ENCODE measurements around the gene IQSEC2.

Gene IQSEC2

GRCh38 chrX:53285591-53285990, 4.2 kb upstream of the IQSEC2 start:
- TF ChIP-seq, protein P1, sequence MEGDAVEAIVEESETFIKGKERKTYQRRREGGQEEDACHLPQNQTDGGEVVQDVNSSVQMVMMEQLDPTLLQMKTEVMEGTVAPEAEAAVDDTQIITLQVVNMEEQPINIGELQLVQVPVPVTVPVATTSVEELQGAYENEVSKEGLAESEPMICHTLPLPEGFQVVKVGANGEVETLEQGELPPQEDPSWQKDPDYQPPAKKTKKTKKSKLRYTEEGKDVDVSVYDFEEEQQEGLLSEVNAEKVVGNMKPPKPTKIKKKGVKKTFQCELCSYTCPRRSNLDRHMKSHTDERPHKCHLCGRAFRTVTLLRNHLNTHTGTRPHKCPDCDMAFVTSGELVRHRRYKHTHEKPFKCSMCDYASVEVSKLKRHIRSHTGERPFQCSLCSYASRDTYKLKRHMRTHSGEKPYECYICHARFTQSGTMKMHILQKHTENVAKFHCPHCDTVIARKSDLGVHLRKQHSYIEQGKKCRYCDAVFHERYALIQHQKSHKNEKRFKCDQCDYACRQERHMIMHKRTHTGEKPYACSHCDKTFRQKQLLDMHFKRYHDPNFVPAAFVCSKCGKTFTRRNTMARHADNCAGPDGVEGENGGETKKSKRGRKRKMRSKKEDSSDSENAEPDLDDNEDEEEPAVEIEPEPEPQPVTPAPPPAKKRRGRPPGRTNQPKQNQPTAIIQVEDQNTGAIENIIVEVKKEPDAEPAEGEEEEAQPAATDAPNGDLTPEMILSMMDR (IDR thresholded peaks at IDR 0.05): no peak

- TF ChIP-seq, protein P1 (IDR thresholded peaks at IDR 0.05): peak; percentile 71
Observed at GRCh38 chrX:53284684-53285447, 3.5 kb upstream of the IQSEC2 start.

DNA sequence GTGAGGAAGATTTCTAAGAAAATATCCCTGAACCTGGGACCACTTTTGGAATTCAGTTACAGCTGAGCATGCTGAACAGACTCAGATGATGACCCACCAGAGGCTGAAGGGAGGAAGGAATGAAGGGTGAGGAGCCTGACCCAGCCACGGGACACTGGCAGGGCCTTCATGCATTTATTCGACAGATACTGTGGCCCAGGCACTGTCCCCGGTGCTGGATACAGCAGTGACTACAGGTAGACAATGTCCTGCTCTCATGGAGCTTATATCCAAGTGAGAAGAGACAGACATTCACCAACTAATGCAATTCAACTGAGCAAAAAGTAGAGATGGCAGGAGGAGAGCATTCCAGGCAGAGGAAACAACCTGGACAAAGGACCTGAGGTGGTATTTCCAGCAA, 2.2 kb upstream of the IQSEC2 start:
- TF ChIP-seq, protein P1 (IDR thresholded peaks at IDR 0.05): no peak

DNA sequence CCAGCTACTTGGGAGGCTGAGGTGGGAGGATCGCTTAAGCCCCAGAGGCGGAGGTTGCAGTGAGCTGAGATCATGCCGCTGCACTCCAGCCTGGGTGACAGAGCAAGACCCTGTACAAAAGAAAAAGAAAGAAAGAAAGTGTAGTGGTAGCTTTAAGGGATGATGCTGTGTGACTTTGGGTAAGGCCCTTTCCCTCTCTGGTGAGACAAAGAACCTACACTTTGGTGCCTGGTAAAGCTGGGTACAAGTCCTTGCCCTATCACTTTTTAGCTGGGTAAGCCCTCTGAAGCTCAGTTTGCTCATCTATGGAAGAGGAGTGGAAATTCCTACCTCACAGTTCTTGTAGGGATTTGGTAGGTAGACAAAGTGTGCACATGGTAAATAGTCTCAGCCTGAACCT, 1.7 kb upstream of the IQSEC2 start:
- TF ChIP-seq, protein P1 (IDR thresholded peaks at IDR 0.05): no peak

DNA sequence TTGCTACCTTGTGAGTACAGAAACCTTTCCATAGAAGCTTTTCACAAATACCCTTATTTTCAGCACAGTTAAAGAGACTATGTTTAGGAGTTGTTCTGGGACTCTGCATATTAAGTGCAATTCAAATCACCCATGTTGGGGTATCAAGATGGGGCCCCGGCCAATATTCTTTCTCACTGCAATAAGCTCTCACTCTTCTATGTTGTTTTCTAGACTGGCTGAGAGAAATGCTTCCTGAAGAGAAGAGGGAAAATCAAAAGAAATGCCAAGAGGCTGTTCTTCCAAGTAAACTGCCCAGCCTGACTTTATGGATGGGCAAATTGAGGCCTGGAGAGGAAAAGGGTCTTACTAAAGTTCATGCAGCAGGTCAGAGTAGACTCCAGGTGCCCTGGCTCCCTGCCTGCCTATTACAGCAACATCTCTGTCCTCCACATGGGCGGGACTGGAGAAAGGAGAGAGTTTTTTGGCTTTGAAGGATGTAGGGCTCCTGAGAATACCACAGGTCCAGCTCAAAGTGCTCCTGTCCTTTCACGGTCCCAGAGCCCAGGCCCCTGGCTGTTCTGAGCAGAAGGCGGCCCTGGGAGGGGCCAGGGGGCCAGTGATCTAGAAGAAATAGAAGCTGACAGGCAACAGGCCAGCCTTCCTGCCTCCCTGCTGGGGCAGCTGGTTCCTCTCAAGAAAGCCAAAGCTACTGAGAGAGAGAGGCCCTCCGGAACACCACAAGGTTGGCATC, 745 bp upstream of the IQSEC2 start:
- TF ChIP-seq, protein P1 (IDR thresholded peaks at IDR 0.05): no peak

- TF ChIP-seq, protein P1 (IDR thresholded peaks at IDR 0.05): no peak
Observed at GRCh38 chrX:53280331-53281320, 758 bp downstream of the IQSEC2 start.
